Activated T-helper 17 cell treated with anti-CD3 and anti-CD28 coated beads, Interleukin-2, amount 50 U/mL, for 72 hours (primary cell): Measurements from ENCODE around the gene NOTCH3. TPM values are rescaled to one million over a fixed set of nuclear protein-coding genes. Genes with fewer than 3 reads are reported as not detected.

Experiments used
- ATAC-seq: fragments of 150-1000 bp; cut with Tn5 transposase; replicated peaks from 2 replicates; pipeline ENCODE4 v1.10.0; 2021; ENCODE audit warnings: mild to moderate bottlenecking, moderate library complexity
- H3K27ac Mint-ChIP-seq: one replicate; pipeline ENCODE4 v1.8.0; 2022; ENCODE audit warnings: mixed read lengths
- H3K27me3 Mint-ChIP-seq: one replicate; pipeline ENCODE4 v1.8.0; 2022; ENCODE audit warnings: mixed read lengths
- H3K36me3 Mint-ChIP-seq: one replicate; pipeline ENCODE4 v1.8.0; 2022; ENCODE audit warnings: low read depth, mild to moderate bottlenecking, mixed read lengths
- H3K4me1 Mint-ChIP-seq: one replicate; pipeline ENCODE4 v1.8.0; 2022; ENCODE audit warnings: mixed read lengths
- H3K4me3 Mint-ChIP-seq: one replicate; pipeline ENCODE4 v1.8.0; 2022; ENCODE audit warnings: mild to moderate bottlenecking, mixed read lengths
- H3K9me3 Mint-ChIP-seq: one replicate; pipeline ENCODE4 v1.8.0; 2022; ENCODE audit warnings: mixed read lengths
- total RNA-seq, 2 donors: library from RNA; stranded (reverse); gene quantifications; one replicate each; pipeline ENCODE4 v1.2.3, GENCODE V29; 2022

NOTCH3 gene
- total RNA-seq, 2 donors from 2014 or later: 0.06 to 0.29 TPM

GRCh38 chr19:15195371-15196334 lies 5.1 kb downstream of the NOTCH3 start:
- H3K27ac Mint-ChIP-seq: no peak overlapping the region
- peaks cover 5% of the 10 kb centered on the region for H3K4me1 Mint-ChIP-seq
- H3K9me3 Mint-ChIP-seq: no peaks in the 10 kb centered on the region
- peaks cover 47% of the 10 kb centered on the region for H3K27me3 Mint-ChIP-seq
- peaks cover 9% of the 10 kb centered on the region for H3K36me3 Mint-ChIP-seq
- ATAC-seq: peak; percentile 23
- H3K4me3 Mint-ChIP-seq: no peak overlapping the region

DNA sequence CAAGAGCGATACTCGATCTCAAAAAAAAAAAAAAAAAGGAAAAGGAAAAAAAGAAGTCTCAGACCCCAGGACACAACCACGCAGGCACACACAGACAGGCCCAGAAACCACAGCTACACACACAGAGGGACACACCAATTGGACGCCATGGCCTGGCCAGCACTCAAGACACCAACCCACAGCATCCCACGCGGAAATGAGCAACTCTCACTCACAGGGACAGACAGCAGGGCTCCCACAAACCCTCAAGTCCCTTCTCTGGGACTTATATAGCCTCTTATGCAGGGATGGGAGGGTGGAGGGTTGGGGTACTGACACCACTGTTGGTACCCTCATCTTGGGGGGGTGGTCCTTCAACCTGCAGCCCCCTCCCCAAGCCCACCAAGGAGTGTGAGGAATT lies 5.9 kb downstream of the NOTCH3 start:
- peaks cover 9% of the 10 kb centered on the region for H3K36me3 Mint-ChIP-seq
- H3K4me1 Mint-ChIP-seq: peaks cover 5% of the 10 kb centered on the region
- ATAC-seq: peak; percentile 46
- no peaks in the 10 kb centered on the region for H3K9me3 Mint-ChIP-seq
- peak overlapping the region; percentile 11 for H3K4me3 Mint-ChIP-seq
- H3K27ac Mint-ChIP-seq: no peak overlapping the region
- peaks cover 47% of the 10 kb centered on the region for H3K27me3 Mint-ChIP-seq

GRCh38 chr19:15191982-15192381 lies 8.8 kb downstream of the NOTCH3 start:
- no peak overlapping the region for H3K4me3 Mint-ChIP-seq
- peaks cover 25% of the 10 kb centered on the region for H3K27me3 Mint-ChIP-seq
- ATAC-seq: no peak
- no peak overlapping the region for H3K27ac Mint-ChIP-seq
- no peaks in the 10 kb centered on the region for H3K4me1 Mint-ChIP-seq
- no peaks in the 10 kb centered on the region for H3K9me3 Mint-ChIP-seq
- H3K36me3 Mint-ChIP-seq: no peaks in the 10 kb centered on the region

DNA sequence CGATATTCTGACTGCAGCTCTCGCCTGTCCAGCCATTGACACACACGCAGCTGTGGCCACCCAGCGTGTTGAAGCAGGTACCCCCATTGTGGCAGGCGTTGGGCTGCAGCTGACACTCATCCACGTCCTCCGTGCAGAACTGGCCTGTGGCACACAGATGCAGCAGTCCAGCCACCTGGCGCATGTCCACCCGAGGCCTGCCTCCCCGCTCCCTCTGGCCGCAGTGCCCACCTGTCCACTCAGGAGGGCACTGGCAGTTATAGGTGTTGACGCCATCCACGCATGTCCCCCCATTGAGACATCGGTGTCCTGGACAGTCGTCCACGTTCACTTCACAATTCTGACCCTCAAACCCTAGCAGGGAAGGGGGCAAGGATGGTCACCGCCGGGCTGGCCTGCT lies 9.3 kb downstream of the NOTCH3 start:
- no peak overlapping the region for H3K27ac Mint-ChIP-seq
- H3K9me3 Mint-ChIP-seq: no peaks in the 10 kb centered on the region
- peaks cover 21% of the 10 kb centered on the region for H3K27me3 Mint-ChIP-seq
- H3K4me3 Mint-ChIP-seq: no peak overlapping the region
- ATAC-seq: no peak
- H3K36me3 Mint-ChIP-seq: no peaks in the 10 kb centered on the region
- H3K4me1 Mint-ChIP-seq: no peaks in the 10 kb centered on the region

- Mint-ChIP-seq H3K36me3 (no peaks in the 10 kb centered on the region), H3K4me3 (no peak overlapping the region), H3K4me1 (no peaks in the 10 kb centered on the region), H3K9me3 (no peaks in the 10 kb centered on the region), H3K27ac (no peak overlapping the region), H3K27me3 (peaks cover 5% of the 10 kb centered on the region)
- ATAC-seq: no peak
These were observed 11.9 kb downstream of the NOTCH3 start for GRCh38 chr19:15188851-15189250.

GRCh38 chr19:15187026-15188007 lies 13.5 kb downstream of the NOTCH3 start:
- no peak for ATAC-seq

GRCh38 chr19:15185188-15185587 lies 15.6 kb downstream of the NOTCH3 start:
- no peak for ATAC-seq
- Mint-ChIP-seq H3K9me3 (no peaks in the 10 kb centered on the region), H3K4me1 (peaks cover 3% of the 10 kb centered on the region), H3K36me3 (no peaks in the 10 kb centered on the region), H3K27ac (no peak overlapping the region), H3K4me3 (no peak overlapping the region), H3K27me3 (peaks cover 4% of the 10 kb centered on the region)

More at GRCh38 chr19:15187026-15188007, 13.5 kb downstream of the NOTCH3 start:
- Mint-ChIP-seq H3K36me3 (no peaks in the 10 kb centered on the region), H3K27ac (no peak overlapping the region), H3K4me1 (no peaks in the 10 kb centered on the region), H3K27me3 (peaks cover 5% of the 10 kb centered on the region), H3K9me3 (no peaks in the 10 kb centered on the region), H3K4me3 (no peak overlapping the region)

DNA sequence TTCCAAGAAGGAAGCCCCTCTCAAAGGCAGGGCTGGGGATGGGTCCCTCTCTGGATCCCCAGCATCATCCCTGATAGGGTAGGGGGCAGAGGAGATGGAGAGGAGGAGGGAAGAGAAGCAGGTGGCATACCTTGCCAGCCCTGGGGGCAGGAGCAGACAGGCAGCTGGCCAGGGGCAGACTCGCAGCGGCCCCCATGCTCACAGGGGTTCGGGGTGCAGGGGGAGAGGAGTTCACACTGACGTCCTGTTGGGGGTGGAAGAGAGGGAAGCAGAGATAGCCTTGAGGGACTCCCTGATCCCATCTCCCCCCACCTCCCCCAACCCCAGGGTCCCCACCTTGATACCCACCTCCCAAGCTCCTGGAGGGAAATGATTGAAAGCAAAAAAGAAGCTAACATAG lies 16.0 kb downstream of the NOTCH3 start:
- no peak overlapping the region for H3K27ac Mint-ChIP-seq
- H3K36me3 Mint-ChIP-seq: no peaks in the 10 kb centered on the region
- no peak overlapping the region for H3K4me3 Mint-ChIP-seq
- peaks cover 7% of the 10 kb centered on the region for H3K27me3 Mint-ChIP-seq
- H3K9me3 Mint-ChIP-seq: no peaks in the 10 kb centered on the region
- no peak for ATAC-seq
- peaks cover 5% of the 10 kb centered on the region for H3K4me1 Mint-ChIP-seq

GRCh38 chr19:15181394-15181793 lies 19.4 kb downstream of the NOTCH3 start:
- peaks cover 11% of the 10 kb centered on the region for H3K4me1 Mint-ChIP-seq
- H3K9me3 Mint-ChIP-seq: no peaks in the 10 kb centered on the region
- no peak overlapping the region for H3K4me3 Mint-ChIP-seq
- H3K36me3 Mint-ChIP-seq: no peaks in the 10 kb centered on the region
- no peak for ATAC-seq
- H3K27ac Mint-ChIP-seq: no peak overlapping the region
- H3K27me3 Mint-ChIP-seq: peaks cover 14% of the 10 kb centered on the region

GRCh38 chr19:15180451-15181390 lies 20.1 kb downstream of the NOTCH3 start:
- H3K4me3 Mint-ChIP-seq: no peak overlapping the region

DNA sequence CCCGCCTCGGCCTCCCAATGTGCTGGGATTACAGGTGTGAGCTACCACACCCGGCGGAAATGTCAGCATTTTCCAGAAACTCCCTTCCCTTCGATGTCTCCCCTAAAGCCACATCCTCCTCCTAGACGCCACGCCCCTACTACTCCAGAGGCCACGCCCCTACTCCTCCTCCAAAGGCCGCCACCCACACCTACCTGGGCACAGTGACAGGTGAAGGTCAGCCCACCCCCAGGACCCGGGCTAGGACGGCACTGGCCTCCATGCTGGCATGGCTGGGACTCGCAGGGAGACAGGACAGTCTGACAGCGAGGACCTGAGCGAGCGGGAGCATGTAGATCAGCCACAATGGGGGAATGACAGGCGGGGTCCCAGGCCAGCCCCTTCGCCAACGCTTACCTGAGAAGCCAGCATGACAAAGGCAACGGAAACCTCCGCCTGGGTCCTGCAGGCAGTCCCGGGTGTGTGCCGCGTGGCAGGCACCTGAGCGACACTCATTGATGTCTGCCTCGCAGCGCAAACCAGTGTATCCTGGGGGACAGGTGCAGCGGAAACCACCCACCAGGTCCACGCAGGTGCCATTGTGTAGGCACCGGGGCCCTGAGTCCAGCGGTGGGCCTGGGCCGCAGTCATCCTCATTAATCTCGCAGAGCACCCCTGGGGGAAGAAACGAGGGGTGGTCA lies 22.0 kb downstream of the NOTCH3 start:
- Mint-ChIP-seq H3K4me3 (no peak overlapping the region), H3K9me3 (no peaks in the 10 kb centered on the region)
- no peak for ATAC-seq

More at GRCh38 chr19:15180451-15181390, 20.1 kb downstream of the NOTCH3 start:
- peaks cover 11% of the 10 kb centered on the region for H3K4me1 Mint-ChIP-seq
- peaks cover 17% of the 10 kb centered on the region for H3K27me3 Mint-ChIP-seq
- no peaks in the 10 kb centered on the region for H3K9me3 Mint-ChIP-seq
- H3K27ac Mint-ChIP-seq: no peak overlapping the region
- H3K36me3 Mint-ChIP-seq: no peaks in the 10 kb centered on the region
- ATAC-seq: no peak

DNA sequence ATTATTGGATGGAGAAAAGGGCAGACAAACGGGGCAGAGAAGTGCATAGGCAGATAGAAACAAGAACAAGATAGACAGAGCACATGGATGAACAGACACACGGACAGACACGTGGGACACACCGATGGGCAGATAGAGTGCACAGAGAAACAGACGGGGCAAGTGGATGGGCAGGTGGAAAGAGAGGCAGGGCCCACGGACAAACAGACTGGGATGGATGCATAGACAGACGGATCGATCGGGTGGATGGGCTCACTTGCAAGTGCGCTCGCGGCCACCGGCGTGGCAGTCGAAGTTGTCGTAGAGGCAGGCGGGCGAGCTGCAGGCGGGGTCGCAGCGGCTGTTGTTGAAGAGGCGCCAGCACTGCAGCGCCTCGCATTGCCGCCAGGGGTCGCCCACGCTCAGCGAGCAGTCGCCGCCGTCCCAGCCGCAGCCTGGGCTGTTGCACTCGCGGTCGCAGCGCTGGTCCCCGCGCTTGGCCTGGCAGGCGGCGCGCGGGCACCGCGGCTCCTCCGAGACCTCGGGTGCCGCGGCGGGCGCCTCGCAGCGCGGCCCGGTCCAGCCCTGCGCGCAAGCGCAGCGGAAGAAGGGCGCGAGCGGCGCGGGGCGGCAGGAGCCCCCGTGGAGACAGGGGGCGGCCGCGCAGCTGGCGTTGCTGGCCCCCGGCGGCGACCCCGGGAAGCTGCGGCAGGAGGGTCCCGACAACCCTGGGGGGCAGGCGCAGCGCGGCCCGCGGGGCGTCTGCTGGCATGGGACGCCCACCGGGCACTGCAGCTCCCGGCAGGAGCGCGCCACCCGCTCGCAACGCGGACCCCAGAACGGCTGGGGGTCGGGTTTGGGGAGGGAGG lies 23.3 kb downstream of the NOTCH3 start:
- no peaks in the 10 kb centered on the region for H3K9me3 Mint-ChIP-seq
- peaks cover 11% of the 10 kb centered on the region for H3K4me1 Mint-ChIP-seq
- ATAC-seq: peak; percentile 97
- no peak overlapping the region for H3K27ac Mint-ChIP-seq
- H3K27me3 Mint-ChIP-seq: peaks cover 19% of the 10 kb centered on the region
- H3K36me3 Mint-ChIP-seq: no peaks in the 10 kb centered on the region
- H3K4me3 Mint-ChIP-seq: peak overlapping the region; percentile 49

More for the DNA sequence above, 22.0 kb downstream of the NOTCH3 start:
- Mint-ChIP-seq H3K36me3 (no peaks in the 10 kb centered on the region), H3K27ac (no peak overlapping the region), H3K4me1 (peaks cover 11% of the 10 kb centered on the region), H3K27me3 (peaks cover 19% of the 10 kb centered on the region)
